Stimulated activated CD4-positive, alpha-beta T cell treated with anti-CD3 and anti-CD28 coated beads, Interleukin-1b, Interleukin-23, amount 100 ng/mL, for 1 hour (primary cell): Measurements from ENCODE around the gene DYNLT3.
A peak's percentile ranks its signal among the peaks of the same experiment; 100 is the strongest.

Experiments used
- DNase-seq, 2 donors: peaks; one replicate each; pipeline ENCODE4 v3.0.0-alpha.2; 2020; ENCODE audit warnings: low read depth in 2 of 2

DYNLT3 gene

DNA sequence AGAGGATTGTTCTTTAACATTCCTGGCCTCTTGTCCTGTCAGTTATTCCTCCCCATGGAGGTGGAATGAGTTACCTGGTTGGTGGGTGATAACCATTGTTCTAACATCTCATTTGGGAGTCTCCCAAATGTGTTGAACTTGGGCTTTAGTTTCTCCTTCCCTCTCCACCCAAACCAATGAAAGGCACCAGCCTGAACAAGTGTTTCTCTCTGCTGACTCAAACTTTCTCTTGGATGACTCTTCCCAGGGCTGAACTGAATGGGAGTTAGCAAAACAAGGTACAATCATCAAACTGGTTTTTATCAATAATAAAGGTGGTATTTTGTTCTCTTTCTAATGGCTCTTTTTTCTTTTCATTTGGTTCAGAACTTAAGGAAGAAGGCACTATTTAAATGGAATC, 2.7 kb downstream of the DYNLT3 start:
- no peak for DNase-seq

DNA sequence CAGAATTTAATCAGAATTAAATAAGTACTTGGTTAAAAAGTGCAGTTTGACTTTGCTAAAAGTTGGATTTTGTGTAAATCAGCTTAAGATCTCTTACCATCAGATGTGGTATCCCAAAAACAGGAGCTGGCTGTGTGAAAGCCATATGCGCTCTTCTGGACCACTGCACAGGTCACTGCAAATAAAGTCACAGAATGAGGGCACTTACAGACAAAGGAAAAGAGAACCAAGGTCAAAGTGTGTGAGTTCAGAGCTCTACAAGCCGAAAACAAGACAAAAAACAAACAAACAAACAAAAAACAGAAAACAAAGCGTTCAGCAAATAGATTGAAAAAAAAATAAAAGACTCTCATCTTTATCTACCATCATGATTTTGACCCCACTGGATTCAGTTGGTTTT, 6.4 kb downstream of the DYNLT3 start:
- DNase-seq = no peak

DNA sequence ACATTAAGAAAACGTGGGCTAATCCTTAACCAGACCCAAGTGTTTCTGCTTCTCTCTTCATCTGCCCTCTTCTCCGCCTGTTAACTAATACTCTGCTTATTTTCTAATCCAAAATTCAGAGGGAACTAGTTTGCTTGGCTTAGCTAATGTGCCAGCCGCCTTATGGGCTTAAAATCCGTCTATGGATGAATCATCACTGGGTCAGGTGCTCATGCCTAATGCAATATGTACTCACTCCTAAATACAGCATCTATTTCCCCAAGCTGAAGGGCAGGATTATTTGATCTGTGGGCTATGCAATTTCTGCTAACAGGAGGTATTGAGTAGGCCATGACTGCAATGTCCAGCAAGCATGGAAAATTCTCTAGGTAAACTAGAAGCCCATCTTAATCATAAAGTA, 12.4 kb downstream of the DYNLT3 start:
- DNase-seq = no peak

DNA sequence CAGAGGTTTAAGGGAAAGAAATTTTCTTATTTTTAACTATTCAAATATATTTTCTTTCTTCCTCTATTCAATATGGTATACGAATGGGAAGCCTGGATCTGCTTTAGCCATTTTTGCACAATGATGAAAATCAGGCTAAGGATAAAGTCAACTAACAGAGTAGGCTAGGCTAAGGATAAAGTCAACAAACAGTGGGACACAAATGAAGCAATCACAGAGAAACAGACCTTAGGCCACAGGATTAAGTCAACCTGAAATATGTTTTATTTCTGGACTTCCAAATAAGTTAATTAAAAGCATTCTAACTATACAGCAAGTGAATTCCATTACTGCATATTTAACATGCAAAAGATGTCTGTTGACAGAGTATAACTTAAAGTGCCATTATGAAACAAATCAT, 17.0 kb downstream of the DYNLT3 start:
- no peak for DNase-seq

DNA sequence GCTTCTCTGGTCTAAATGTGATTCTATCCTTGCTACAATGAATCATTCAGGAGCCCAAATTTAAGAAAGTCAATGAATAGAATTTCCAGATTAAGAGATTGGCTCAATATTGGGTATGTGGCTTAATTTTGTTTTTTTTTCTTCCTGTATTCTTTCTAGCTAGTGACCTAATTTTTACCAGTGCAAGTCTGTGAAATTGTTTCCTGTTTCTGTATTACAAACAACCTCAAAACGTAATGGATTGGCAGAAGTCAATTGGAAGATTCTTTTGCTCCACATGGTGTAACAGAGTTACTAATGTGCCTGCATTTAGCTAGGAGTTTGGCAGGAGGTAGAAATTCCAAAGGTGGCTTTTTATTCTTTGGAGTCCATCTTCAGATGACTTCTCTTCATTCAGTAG, 17.6 kb downstream of the DYNLT3 start:
- no peak for DNase-seq

DNA sequence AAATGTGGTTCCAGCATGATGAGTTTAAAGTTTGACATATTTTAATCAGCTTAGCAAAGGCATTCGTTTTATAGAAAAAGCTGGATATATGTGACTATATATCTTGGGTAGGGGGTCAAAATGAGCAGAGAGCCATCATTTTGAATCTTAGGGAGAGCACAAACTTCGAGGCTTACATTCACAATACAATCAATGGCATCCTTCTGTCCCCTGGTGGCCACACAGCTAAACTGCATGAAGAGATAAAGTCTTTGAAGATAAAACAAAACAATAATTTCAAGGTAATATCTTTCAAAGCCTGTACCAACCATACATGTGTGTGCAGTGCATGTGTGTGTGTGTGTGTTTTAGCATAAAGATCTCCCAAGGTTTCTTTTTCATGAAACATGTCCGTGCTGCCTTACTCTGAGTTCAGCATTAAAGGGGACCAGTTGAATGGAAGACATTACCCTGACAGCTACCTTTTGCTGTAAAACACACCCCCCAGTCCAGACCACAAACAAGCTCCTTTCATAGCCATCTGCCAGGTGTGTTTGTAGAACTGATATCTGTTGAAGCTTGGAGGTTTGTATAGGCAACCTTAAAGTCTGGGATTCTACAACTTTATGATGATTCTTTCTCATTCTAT, 22.0 kb downstream of the DYNLT3 start:
- peak in 1 of 2 donors; percentile 19 for DNase-seq

DNA sequence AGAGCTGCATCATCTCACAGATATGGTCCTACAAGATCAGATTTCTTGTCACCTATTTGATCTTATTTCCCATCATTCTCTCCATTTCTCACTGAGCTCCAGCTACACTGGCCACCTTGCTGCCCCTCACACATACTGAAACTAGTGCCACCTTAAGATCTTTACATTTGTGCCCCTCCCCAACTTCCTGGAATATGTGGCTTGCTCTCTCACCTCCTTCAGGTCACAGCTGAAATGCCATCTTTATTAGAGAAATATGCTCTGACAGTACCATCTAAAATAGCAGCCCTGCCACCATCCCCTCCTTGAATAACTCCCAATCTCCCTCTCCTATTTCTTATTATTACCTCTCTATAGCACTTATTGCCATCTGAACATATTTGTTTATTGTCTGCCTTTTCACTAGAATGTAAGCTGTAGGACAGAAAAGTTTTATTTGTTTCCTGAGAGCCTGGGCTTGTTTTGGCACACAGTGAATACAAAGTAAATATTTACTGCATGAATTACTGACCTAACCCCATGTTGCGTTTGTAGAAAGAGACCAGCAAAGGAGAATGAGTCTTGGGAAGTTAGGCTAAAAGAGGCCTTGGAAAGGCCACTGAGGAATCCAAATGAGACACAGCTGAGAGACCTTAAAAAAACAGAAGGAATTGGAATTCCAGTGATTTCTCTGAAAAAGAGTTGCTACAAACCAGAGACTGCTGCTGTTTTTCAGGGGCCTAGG, 22.7 kb downstream of the DYNLT3 start:
- DNase-seq = no peak

DNA sequence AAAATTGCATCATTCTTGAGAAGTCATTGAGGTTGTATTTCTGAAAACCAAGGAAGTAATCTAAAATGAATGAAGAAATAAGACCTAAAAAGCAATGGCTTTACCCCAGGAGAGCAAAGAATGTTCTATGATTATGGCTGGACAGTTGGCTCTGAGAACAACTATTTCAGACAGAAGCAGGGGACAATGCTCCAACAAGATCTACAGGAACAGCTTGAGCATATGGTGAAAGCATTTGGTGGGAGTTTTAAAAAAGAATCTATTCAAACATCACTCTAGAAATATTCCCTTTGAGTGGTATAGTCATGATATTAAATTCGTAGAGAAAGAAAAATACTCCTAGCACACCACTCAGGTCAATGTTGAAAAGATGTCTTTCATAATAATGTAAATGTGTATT, 26.7 kb downstream of the DYNLT3 start:
- no peak for DNase-seq

DNA sequence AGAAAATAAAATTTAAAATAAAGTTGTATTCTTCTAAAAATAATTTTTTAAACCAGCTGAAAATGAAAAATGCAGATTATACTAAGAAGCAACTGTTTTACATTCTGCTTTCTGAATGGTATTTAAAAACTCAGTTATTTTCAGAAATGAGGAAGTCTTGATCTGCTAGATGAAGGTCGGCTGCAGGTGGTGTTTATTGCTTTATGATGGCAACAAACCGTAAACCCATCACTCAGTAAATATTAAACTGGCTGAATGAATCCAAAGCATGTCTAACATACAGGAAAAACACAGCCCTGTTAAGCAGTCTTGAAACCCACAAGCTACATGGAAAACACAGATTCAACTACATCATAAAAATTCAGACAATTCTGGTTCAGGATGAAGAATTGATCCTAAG, 29.3 kb downstream of the DYNLT3 start:
- DNase-seq = no peak

DNA sequence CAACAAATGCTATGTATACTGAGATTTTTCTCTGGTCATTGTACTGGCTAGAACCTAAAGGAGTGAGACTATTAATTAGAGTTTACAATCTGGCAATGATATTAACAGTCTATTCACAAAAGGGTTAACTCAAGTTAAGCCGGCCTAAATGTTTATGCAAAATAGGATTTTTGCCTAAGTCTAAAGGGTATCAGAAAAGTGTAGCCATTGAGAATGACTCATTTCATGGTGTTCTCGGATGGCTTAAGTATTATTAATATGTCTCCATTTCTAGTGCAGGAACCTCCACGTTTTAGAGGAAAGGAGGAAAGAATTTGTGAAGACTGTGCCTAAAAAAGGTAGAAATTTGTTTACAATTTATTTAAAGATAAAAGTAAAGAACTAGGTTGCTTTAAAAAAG, 29.8 kb downstream of the DYNLT3 start:
- DNase-seq = no peak

DNA sequence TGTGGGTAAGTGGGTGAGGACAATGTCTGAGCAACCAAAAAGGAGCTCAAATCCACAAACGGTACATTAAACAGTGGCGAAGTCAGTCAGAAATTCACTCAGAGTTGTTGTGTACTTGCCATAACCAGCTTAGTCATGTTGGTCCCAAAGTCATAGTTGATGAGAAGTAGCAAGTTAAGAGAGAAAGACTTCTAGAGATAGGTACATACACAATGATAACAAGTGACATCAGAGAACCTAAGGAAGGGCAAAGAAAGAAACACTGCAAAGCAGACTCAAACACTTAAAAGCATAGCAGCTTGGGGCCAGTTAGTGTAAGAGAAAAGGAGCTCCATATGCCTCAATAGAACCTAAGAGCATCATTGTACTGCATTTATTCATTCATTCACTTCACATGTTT, 30.2 kb downstream of the DYNLT3 start:
- no peak for DNase-seq

DNA sequence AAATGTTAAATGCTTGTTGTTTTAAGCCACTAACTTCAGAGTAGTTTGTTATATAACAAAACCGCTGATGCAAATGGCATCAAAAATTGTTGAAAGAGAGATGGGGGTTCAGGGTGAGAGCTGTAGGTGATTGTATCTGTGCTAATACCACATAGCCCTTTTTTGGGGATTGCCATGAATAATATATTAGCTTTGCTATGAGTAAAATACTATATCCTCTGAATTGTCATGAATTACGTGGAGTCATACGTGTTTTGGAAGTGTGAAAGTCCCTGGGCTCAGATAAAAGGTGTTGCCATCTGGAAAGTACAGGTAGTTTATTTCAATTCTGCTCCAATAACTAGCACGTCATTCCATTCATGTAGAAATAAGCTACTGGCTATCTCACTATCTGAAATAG, 30.6 kb downstream of the DYNLT3 start:
- no peak for DNase-seq

DNA sequence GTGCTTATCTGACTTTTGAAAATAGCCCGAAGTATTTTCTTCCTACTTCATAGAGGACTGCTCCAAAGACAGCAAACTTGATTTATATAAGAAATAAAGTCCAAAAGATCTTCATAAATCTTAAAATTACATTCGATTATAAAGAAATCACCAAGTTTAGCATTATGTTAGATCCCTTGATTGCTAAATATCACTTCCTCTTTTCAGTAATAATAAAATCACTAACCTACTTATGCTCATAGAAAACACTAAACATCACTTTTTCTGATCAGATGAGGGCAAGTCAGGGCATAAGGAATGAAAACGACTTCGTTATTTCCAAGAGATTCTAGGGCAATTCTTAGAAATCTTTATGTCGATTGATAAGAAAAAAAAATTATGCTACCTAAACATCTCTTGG, 32.0 kb downstream of the DYNLT3 start:
- no peak for DNase-seq

DNA sequence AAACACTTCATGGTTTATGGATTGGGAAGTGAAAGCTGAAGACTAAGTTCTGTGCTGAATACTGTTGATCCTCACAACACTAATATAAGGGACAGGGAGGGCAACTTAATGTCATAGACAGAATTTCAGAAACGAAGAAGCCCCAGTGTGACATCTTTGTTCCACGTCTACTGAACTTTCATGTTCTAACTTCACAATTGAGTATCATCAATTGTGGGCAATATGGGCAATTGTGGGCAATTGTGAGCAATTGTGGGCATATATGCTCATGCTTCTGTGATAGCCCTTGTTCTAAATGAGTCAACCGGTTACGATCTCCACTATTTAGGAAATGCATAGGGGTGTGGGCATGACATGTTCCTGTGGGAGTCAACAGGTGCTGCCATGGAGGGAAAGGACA, 33.8 kb downstream of the DYNLT3 start:
- no peak for DNase-seq

DNA sequence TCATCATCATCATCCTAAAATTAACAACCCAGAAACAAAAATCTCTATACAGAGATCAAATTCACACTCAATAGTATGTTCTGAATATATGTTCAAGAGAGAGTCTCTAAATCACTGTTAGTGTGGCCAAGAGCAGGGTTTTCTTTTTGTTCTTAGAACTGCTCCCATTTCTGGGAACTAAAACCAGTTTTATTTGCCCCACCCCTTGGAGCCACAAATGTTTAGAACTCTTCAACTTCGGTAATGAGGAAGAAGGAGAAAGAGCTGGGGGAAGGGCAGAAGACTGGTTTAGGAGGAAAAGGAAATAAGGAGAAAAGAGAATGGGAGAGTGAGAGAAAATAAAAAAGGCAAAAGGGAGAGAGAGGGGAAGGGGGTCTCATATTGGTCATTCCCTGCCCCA, 35.3 kb downstream of the DYNLT3 start:
- no peak for DNase-seq

DNA sequence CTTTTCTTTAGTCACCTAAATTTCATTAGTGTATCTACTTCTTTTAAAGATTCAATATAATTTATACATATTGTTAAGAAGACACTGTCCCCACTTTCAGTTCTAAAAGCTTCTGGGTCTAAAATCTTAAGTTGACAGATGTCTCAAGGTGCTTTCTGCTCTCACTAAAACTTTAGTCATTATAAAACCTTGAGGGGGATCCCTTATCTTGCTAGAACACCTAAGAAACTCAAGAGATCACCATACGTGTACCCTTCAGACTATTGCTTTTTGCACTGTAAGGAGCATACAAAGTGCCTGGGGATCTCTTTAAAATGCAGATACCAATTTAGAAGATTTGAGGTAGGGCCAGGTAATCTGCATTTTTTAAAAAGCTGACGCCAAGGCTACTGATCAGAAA, 37.4 kb downstream of the DYNLT3 start:
- DNase-seq = no peak

DNA sequence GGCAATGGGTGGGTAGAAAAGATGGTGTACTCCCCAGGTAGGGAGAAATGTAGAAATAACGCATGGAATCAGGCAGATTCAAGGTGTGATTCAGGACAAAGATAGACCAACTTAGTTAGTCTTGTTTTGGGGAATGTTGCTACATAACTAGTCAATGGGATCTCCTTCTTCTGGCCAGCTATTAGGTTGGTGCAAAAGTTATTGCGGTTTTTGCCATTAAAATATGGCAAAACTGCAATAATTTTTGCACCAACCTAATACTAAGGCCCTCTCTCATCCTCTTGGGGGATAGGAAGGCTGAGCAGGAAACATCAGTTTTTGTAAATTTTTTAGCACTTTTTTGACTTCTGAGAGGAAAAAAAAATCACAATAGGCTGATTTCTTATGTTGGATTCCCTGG, 44.3 kb downstream of the DYNLT3 start:
- DNase-seq = no peak

DNA sequence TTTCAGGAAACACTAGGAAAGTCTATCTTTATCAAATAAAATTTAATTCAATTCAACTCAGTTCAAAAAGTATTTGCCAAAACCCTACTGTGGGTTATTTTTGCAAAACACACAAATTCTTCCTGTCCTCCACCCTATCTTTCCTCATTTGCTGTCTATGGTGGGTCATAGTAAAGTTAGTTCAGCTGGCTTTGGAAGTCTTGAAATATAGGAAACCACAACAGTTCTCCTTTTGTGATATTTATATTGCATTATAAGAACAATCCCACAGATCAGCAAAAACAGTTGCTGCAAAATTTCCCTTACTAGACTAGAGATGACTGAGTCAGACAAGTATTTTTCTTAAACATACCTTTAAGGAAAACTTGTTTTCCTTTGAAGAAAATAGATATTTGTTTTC, 45.3 kb downstream of the DYNLT3 start:
- no peak for DNase-seq

DNA sequence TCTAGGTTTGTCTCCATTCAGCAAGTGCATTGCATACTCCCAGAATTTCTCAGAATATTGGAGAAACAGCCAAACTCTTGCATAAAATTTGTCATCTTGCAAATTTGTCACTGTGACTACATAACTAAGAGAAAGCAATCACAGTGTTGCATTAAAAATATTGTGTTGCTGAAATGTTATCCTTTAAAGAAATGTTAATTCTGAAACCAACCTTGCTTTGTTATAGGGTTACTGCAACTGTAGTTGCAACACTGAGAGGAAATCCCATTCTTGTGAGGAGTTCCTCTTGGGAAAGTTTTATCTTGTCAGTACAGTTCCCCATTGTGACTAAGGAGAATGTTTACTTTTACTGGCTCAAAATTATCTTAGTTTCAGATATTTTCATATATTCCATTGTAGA, 46.7 kb downstream of the DYNLT3 start:
- DNase-seq = no peak

DNA sequence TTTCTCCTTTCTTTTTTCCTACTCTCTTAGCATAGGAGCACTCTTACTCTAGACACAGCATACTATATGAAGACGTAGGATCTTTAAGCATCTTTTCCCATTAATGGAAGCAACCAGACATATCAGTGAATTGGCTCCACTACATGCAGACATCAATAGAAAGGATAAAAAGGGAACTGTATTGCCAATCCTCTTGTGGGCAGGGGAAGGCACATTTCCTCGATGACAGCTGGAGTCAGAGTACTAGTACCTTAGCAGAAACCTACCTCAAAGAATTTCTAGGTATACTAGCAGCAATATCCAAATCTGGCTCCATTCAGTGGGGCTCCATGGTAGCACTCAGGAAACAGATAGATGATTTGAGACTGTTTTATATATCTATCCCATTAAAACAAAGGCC, 47.4 kb downstream of the DYNLT3 start:
- DNase-seq = no peak

DNA sequence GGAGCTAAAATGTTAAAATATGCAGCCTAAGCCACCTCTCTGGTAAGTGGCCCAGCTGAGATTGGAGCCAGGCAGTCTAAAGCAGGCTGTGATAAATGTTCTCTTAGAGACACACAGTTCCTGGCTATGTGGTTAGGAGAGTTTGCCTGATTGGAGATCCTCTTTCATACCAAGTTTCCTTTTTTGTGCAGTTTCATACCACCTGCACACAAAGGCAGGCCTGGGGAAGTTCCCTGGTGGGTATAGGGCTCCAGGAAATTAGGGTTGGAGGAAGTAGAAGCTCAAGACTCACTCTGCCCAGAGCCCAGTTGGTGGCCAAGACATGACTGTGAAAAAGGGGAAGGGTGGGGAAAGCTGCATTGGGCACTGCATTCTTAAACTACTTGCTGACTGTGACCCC, 50.6 kb downstream of the DYNLT3 start:
- no peak for DNase-seq

DNA sequence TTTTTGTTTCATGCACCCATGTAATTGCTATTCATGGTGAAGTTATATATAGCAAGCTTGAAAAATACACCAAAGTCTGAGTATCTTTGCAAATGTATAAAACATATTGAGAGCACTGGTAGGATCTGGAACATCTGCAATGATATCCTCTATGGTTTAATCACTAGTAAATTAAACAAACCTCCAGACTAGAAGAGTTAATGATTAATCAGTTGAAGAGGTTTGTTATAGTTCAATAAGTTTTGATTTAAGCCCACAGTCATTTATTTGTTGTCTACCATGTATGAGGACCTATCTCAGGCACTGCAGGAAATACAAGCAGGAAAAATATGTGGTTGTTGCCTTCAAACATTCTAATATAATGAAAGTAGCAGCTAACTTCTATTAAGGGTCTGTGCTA, 51.1 kb downstream of the DYNLT3 start:
- no peak for DNase-seq
